Measurements from ENCODE around the gene AUTS2. TPM values are rescaled to one million over a fixed set of nuclear protein-coding genes. Genes with fewer than 3 reads are reported as not detected.

Gene AUTS2
- total and polyA plus RNA-seq, 2 experiments from 2014 or later, result 3.0 to 4.4 TPM

- H3K9ac ChIP-seq, result no peak overlapping the region
- no peak overlapping the region for H3K27ac ChIP-seq
- H3K27me3 ChIP-seq (replicated peaks; ENCODE audit: insufficient read depth), result no peaks in the 10 kb centered on the region
- H2AFZ ChIP-seq, result no peak overlapping the region
- no peak overlapping the region for H3K4me2 ChIP-seq (ENCODE audit: unreplicated experiment)
- H3K4me1 ChIP-seq (ENCODE audit: insufficient read depth), result no peaks in the 10 kb centered on the region
- H3K9me3 ChIP-seq (ENCODE audit: low read depth), result no peaks in the 10 kb centered on the region
- no peak for DNase-seq
- H3K79me2 ChIP-seq (ENCODE audit: insufficient read depth), result no peaks in the 10 kb centered on the region
- TF ChIP-seq EZH2 (IDR thresholded peaks at IDR 0.05; ENCODE audit: insufficient read depth, poor library complexity, severe bottlenecking) (no peak), EZH2phosphoT487 (IDR thresholded peaks at IDR 0.05; ENCODE audit: insufficient read depth, low read depth) (no peak)
- in situ Hi-C loops (cut with MboI), result no loop called here
- no peak overlapping the region for H3K4me3 ChIP-seq
- 95 to 99% methylated on average over 9 of the region's 9 CpGs for WGBS, 2 experiments (ENCODE audit: low coverage in 1 of 2, low lambda C conversion rate in 2 of 2, missing lambda C conversion rate in 2 of 2)
- no peaks in the 10 kb centered on the region for H3K9me2 ChIP-seq (ENCODE audit: insufficient read depth)
- H3K36me3 ChIP-seq (ENCODE audit: low read depth), result no peaks in the 10 kb centered on the region
- H3F3A ChIP-seq (ENCODE audit: insufficient read depth), result no peaks in the 10 kb centered on the region
- H4K20me1 ChIP-seq (ENCODE audit: insufficient read depth), result no peaks in the 10 kb centered on the region
These were observed 1195.5 kb downstream of the AUTS2 start for GRCh38 chr7:70793821-70794220.

GRCh38 chr7:70794962-70795361 is 1196.7 kb downstream of the AUTS2 start:
- H4K20me1 ChIP-seq (ENCODE audit: insufficient read depth), result no peaks in the 10 kb centered on the region
- no peak overlapping the region for H3K4me2 ChIP-seq (ENCODE audit: unreplicated experiment)
- H3K4me1 ChIP-seq (ENCODE audit: insufficient read depth), result no peaks in the 10 kb centered on the region
- in situ Hi-C loops (cut with MboI), result no loop called here
- no peaks in the 10 kb centered on the region for H3F3A ChIP-seq (ENCODE audit: insufficient read depth)
- H3K9me3 ChIP-seq (ENCODE audit: low read depth), result no peaks in the 10 kb centered on the region
- H3K79me2 ChIP-seq (ENCODE audit: insufficient read depth), result no peaks in the 10 kb centered on the region
- WGBS, 2 experiments (ENCODE audit: low coverage in 1 of 2, low lambda C conversion rate in 2 of 2, missing lambda C conversion rate in 2 of 2), result 96 to 97% methylated on average over 8 of the region's 8 CpGs
- no peak overlapping the region for H3K27ac ChIP-seq
- no peak overlapping the region for H3K9ac ChIP-seq
- no peaks in the 10 kb centered on the region for H3K27me3 ChIP-seq (replicated peaks; ENCODE audit: insufficient read depth)
- no peaks in the 10 kb centered on the region for H3K36me3 ChIP-seq (ENCODE audit: low read depth)
- H2AFZ ChIP-seq, result no peak overlapping the region
- DNase-seq, result no peak
- H3K4me3 ChIP-seq, result no peak overlapping the region
- TF ChIP-seq EZH2 (IDR thresholded peaks at IDR 0.05; ENCODE audit: insufficient read depth, poor library complexity, severe bottlenecking), result no peak
- TF ChIP-seq EZH2phosphoT487 (IDR thresholded peaks at IDR 0.05; ENCODE audit: insufficient read depth, low read depth), result no peak
- no peaks in the 10 kb centered on the region for H3K9me2 ChIP-seq (ENCODE audit: insufficient read depth)

GRCh38 chr7:70795948-70796347 is 1197.7 kb downstream of the AUTS2 start:
- no peaks in the 10 kb centered on the region for H3K79me2 ChIP-seq (ENCODE audit: insufficient read depth)
- H3K9ac ChIP-seq, result no peak overlapping the region
- TF ChIP-seq EZH2phosphoT487 (IDR thresholded peaks at IDR 0.05; ENCODE audit: insufficient read depth, low read depth), result no peak
- no peak for TF ChIP-seq EZH2 (IDR thresholded peaks at IDR 0.05; ENCODE audit: insufficient read depth, poor library complexity, severe bottlenecking)
- WGBS, 2 experiments (ENCODE audit: low coverage in 1 of 2, low lambda C conversion rate in 2 of 2, missing lambda C conversion rate in 2 of 2), result 88 to 94% methylated on average over 5 of the region's 5 CpGs
- H4K20me1 ChIP-seq (ENCODE audit: insufficient read depth), result no peaks in the 10 kb centered on the region
- no peaks in the 10 kb centered on the region for H3K9me2 ChIP-seq (ENCODE audit: insufficient read depth)
- H3K36me3 ChIP-seq (ENCODE audit: low read depth), result no peaks in the 10 kb centered on the region
- no peak overlapping the region for H3K4me2 ChIP-seq (ENCODE audit: unreplicated experiment)
- DNase-seq, result no peak
- no peaks in the 10 kb centered on the region for H3F3A ChIP-seq (ENCODE audit: insufficient read depth)
- H2AFZ ChIP-seq, result no peak overlapping the region
- H3K9me3 ChIP-seq (ENCODE audit: low read depth), result no peaks in the 10 kb centered on the region
- H3K4me3 ChIP-seq, result no peak overlapping the region
- H3K4me1 ChIP-seq (ENCODE audit: insufficient read depth), result no peaks in the 10 kb centered on the region
- H3K27ac ChIP-seq, result no peak overlapping the region
- H3K27me3 ChIP-seq (replicated peaks; ENCODE audit: insufficient read depth), result no peaks in the 10 kb centered on the region
- in situ Hi-C loops (cut with MboI), result no loop called here

GRCh38 chr7:70797109-70797514 is 1198.8 kb downstream of the AUTS2 start:
- no peak overlapping the region for H3K4me2 ChIP-seq (ENCODE audit: unreplicated experiment)
- H3K79me2 ChIP-seq (ENCODE audit: insufficient read depth), result no peaks in the 10 kb centered on the region
- 15 to 18% methylated on average over 6 of the region's 6 CpGs for WGBS, 2 experiments (ENCODE audit: low coverage in 1 of 2, low lambda C conversion rate in 2 of 2, missing lambda C conversion rate in 2 of 2)
- no peak overlapping the region for H3K4me3 ChIP-seq
- no peak overlapping the region for H2AFZ ChIP-seq
- in situ Hi-C loops (cut with MboI), result no loop called here
- DNase-seq, result no peak
- H3K27ac ChIP-seq, result no peak overlapping the region
- H3K9ac ChIP-seq, result no peak overlapping the region
- no peaks in the 10 kb centered on the region for H3K4me1 ChIP-seq (ENCODE audit: insufficient read depth)
- H3K9me3 ChIP-seq (ENCODE audit: low read depth), result no peaks in the 10 kb centered on the region
- TF ChIP-seq EZH2 (IDR thresholded peaks at IDR 0.05; ENCODE audit: insufficient read depth, poor library complexity, severe bottlenecking), result no peak
- TF ChIP-seq EZH2phosphoT487 (IDR thresholded peaks at IDR 0.05; ENCODE audit: insufficient read depth, low read depth), result no peak
- H3F3A ChIP-seq (ENCODE audit: insufficient read depth), result no peaks in the 10 kb centered on the region
- no peaks in the 10 kb centered on the region for H3K9me2 ChIP-seq (ENCODE audit: insufficient read depth)
- H3K36me3 ChIP-seq (ENCODE audit: low read depth), result no peaks in the 10 kb centered on the region
- H3K27me3 ChIP-seq (replicated peaks; ENCODE audit: insufficient read depth), result no peaks in the 10 kb centered on the region
- H4K20me1 ChIP-seq (ENCODE audit: insufficient read depth), result no peaks in the 10 kb centered on the region

- in situ Hi-C loops (cut with MboI), result no loop called here
- H3K9ac ChIP-seq, result no peak overlapping the region
- 71 to 78% methylated on average over 4 of the region's 4 CpGs for WGBS, 2 experiments (ENCODE audit: low coverage in 1 of 2, low lambda C conversion rate in 2 of 2, missing lambda C conversion rate in 2 of 2)
- no peaks in the 10 kb centered on the region for H3K36me3 ChIP-seq (ENCODE audit: low read depth)
- H3K27me3 ChIP-seq (replicated peaks; ENCODE audit: insufficient read depth), result no peaks in the 10 kb centered on the region
- H3K79me2 ChIP-seq (ENCODE audit: insufficient read depth), result no peaks in the 10 kb centered on the region
- no peak for TF ChIP-seq EZH2phosphoT487 (IDR thresholded peaks at IDR 0.05; ENCODE audit: insufficient read depth, low read depth)
- TF ChIP-seq EZH2 (IDR thresholded peaks at IDR 0.05; ENCODE audit: insufficient read depth, poor library complexity, severe bottlenecking), result no peak
- H3K4me1 ChIP-seq (ENCODE audit: insufficient read depth), result no peaks in the 10 kb centered on the region
- DNase-seq, result no peak
- H3K9me3 ChIP-seq (ENCODE audit: low read depth), result peaks cover 2% of the 10 kb centered on the region
- no peaks in the 10 kb centered on the region for H3K9me2 ChIP-seq (ENCODE audit: insufficient read depth)
- H2AFZ ChIP-seq, result no peak overlapping the region
- H3K4me2 ChIP-seq (ENCODE audit: unreplicated experiment), result no peak overlapping the region
- H3K4me3 ChIP-seq, result no peak overlapping the region
- H3F3A ChIP-seq (ENCODE audit: insufficient read depth), result no peaks in the 10 kb centered on the region
- H4K20me1 ChIP-seq (ENCODE audit: insufficient read depth), result no peaks in the 10 kb centered on the region
- H3K27ac ChIP-seq, result no peak overlapping the region
These were observed 1201.6 kb downstream of the AUTS2 start for GRCh38 chr7:70799841-70800405.

All from GM23248 (cell line).